Hematopoietic multipotent progenitor cell treated with erythropoietin and hydrocortisone succinate and interleukin-3 and kit ligand, for 15 days (in vitro differentiated cells): Measurements from ENCODE around the gene SYNJ1.
A peak's percentile ranks its signal among the peaks of the same experiment; 100 is the strongest.
"Not testable (repeated sequence)": the region's sequence is repeated elsewhere in the genome, so short reads cannot be mapped to it uniquely, and the experiment has no call there.

Experiments used
- DNase-seq: peaks from one replicate; pipeline ENCODE4 v3.0.0-alpha.2; 2015; ENCODE audit warnings: low spot score

SYNJ1 gene

DNA sequence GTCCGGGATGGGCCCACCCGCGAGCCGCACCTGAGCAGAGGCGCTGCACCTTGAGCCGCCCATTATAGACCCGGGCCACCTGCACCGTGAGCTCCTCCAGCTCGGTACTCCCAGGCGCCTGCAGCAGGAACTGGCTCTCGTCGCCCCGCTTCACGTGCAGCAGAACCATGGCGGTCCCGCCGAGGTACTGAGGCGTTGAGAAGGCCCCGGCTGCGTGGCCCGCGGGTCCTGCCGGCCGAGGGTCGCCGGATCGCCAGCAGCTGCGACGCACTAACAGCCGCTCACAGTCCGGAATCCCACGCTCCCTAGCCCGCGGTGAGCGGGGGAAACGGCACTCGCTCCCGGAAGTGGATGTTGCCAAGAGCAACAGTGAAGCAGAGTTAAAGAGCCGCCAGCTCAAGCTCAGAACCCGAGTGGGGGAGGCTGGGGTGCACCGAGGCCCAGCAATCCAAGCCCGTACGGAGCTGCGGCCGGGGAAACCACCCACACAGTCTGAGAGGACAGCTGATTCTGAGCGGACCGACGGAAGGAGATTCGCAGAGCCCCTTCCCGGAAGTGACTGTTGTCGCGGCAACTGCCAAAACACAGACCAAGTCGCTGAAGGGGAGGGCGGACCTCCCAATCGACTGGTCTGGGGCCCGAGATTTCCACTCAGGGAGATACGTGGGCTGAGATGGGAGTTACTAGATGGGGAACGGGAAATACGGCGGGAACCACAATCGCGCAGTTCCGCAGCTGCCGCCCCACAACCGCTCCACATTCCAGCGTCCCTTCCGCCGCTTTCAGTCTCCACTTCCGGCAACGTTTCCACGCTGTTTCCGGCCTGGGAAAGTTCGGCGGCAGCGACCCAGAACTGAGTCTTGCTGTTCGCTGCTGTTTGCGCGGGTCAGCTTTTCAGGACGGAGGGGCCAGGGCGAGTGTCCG lies 115.5 kb downstream of the SYNJ1 start, which contains the start of gene CFAP298:
TSS of gene CFAP298 (minus strand) at position 303 of the 924 bp plus-strand sequence. CDS start at position 169, 134 bp downstream.
- DNase-seq: peak; percentile 83

- DNase-seq: peak; percentile 27
Observed at GRCh38 chr21:32611471-32611997, 116.3 kb downstream of the SYNJ1 start.

- DNase-seq: not testable (repeated sequence)
Observed at GRCh38 chr21:32610940-32611339, 116.9 kb downstream of the SYNJ1 start.

- DNase-seq: no peak
Observed at GRCh38 chr21:32608851-32609250, 119.0 kb downstream of the SYNJ1 start.

DNA sequence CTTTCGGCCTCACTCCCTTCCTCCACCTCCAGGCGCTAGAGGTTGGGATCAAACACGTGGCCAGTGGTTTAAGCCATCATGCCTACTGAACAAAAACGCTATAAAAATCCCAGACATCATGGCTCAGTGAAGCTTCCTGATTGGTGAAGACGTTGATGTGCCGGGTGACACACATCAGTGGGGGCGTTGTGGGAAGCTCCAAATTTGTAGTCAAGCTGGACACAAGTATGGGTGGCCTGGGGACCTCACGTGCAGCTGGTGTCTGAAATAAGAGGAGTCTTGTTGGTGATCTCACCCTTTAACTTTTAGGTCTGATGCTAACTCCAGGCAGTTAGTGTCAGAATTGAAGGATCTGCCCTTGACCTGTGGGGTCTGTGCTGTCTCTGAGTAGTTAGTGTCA lies 122.3 kb downstream of the SYNJ1 start:
- DNase-seq: no peak

DNA sequence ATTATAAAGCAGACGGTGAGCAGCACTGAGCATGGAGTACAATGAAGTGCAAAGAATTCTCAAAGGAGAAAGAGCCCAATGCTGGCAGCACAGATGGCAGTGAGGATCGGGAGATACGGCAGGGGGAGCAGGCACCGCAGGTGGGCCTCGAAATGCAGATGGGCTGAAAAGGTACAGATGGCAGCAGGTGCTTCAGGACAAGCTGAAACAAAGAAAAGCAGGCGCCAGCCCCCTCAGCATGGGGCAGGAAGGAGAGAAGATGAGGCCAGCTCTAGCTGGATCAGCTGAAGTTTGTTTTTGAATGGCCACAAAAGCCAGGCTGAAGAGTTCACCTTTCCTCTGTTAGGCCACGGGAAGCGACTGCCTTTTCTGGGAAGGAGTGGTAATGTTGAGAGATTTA lies 123.3 kb downstream of the SYNJ1 start:
- no peak for DNase-seq

GRCh38 chr21:32603131-32603530 lies 124.7 kb downstream of the SYNJ1 start:
- DNase-seq: no peak

GRCh38 chr21:32602099-32602498 lies 125.7 kb downstream of the SYNJ1 start:
- DNase-seq: no peak

DNA sequence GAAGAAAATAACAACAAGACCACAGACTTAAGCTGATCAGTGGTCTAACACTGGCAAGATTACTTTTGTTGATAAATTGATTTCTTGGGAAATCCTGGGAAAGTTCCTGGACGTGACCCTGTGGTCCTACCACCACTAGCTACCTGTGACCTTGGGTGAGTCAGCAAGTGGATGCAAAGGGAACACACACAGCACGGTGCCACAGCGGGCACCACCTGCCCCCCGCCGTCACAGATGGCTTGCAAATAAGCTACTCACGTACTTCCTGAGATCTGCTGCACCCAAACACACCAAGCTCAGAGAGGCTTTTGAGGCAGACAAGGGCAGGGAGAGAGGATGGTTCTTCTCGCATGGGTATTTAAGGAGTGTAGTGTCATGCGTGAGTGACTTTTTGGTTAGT lies 128.3 kb downstream of the SYNJ1 start:
- no peak for DNase-seq

DNA sequence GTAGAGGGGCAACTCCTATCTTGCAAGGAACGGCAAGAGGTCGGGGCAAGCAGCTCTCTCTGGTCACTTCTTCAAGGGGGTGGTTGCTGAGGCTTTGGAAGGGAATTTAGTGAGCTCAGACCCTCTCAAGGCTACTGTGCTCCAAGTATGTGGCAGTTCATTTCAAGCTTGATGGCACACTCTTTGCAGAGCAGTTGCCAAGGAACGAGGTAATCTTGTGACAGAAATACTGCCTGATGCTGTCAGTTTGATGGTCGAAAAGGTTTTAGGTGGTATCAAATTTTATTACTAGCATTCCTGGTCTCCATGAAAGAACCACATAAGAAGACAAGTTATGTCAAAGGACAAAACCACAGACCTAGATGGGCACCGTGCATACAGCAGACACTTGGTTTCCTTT lies 128.7 kb downstream of the SYNJ1 start:
- DNase-seq: no peak

DNA sequence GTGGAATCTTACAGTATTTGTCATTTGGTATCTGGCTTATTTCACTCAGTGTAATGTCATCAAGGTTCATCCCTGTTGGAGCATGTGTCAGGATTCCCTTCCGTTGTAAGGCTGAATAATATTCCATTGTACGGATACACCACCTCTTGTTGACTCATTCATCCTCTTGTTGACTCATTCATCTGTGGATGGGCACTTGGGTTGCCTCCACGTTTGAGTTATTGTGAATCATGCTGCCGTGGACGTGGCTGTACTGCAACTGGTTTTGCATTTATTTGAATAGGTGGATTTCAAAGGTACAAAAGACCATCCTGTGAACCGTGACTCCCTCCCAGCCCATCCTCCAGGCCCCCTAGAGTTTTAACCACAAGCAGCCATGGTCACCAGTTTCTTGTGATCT lies 130.6 kb downstream of the SYNJ1 start:
- no peak for DNase-seq

DNA sequence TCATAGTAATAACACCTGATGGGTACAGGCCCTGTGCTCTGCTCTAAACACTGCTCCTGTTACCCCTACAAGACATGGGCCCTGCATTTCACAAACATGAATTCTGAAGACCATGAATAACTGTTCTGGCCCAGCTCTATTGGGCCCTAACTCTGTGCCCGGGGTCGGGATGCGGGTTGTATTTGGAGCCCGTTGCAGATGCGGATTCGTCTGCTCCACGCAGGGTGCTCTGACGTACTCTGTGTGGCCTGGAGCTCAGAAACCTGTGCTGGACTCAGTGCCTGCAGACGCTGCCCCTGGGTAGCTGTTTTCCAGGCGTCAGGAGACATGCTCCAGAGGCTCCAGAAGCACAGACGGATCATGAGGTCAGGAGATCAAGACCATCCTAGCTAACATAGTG lies 132.4 kb downstream of the SYNJ1 start:
- no peak for DNase-seq

DNA sequence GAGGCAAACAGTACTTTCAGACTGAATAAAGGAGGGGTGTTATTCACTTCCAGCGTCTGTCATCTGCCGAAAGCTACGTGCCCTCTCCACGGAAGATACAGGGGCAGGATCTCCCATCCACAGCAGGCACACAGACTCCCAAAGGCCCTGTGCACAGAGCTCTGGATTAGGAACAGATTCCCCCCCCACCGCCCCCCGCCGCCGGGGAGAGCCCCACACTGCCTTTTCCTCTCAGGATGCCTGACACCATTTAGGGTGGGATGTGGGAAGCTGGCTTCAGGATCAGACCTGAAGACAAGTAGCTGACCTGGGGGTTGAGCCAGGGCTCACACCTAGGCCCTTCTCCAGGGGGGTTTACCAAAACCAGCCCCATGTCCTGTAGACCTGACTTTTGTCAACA lies 134.1 kb downstream of the SYNJ1 start:
- DNase-seq: no peak

DNA sequence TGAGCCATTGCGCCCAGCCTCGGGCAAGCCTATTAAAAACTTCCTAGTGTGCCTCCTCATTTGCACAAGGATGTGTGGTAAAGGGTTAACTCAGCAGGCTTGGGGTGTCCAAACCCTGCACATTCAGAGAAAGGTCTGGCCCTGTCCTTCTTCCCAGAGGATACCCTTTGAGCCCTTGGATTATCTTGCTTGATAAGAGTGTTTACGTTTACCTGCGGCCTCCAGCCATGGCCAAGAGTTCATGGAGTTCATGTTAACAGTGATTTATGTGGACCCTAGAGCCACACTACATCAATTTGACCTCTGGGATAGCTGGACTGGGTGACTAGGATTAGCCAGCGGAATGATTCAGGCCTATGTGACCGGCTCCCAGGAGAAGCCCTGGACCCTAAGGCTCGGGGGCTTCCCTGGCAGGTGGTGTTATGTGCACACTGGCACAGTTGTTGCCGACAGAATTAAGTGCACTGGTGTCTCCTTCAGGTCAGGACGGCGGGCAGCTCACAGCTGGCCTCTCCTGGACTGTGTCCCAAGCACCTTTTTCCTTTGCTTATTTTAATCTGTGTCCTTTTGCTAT lies 134.8 kb downstream of the SYNJ1 start:
- no peak for DNase-seq

- DNase-seq: no peak
Observed at GRCh38 chr21:32590130-32590529, 137.7 kb downstream of the SYNJ1 start.

GRCh38 chr21:32587651-32588050 lies 140.2 kb downstream of the SYNJ1 start:
- DNase-seq: no peak

DNA sequence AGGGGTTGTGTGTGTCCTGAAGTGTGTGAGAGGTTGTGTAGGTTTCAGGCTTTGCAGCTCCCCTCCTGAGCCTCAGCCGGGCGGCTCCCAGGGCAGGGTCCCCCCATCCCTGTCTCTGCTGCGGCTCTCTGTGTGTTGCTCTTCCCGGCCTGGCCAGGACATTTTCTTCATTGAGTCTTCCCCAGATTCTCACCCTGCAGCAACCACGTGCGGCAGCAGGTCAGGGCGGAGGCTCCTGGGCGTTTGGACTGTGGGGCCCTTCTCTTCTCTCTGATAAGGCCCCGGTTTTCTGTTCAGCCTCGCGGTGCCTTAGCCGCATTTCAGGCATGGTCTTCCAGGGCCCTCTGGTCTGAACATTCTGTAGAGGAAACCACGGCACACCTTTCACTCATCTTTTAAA lies 140.7 kb downstream of the SYNJ1 start:
- no peak for DNase-seq

DNA sequence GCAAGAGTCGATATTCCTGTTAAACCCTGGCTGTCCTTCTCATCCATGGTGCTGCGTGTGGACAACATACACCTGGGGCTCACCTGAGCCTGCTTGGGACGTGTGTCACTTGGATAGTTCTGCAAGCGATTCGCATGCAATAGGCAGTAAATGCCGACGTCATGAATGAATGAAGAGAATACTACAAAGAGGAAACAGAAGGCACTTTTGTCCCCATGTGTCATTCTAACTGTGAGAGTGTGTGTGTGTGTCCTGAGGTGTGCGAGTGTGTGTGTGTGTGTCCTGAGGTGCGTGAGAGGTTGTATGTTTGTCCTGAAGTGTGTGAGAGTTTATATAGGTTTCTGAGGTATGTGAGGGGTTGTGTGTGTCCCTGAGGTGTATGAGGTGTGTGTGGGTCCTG lies 141.8 kb downstream of the SYNJ1 start:
- DNase-seq: no peak

- DNase-seq: no peak
Observed at GRCh38 chr21:32585042-32585710, 142.6 kb downstream of the SYNJ1 start, which contains the start of gene TCP10L. Gene TCP10L (minus strand): TSS chr21:32585523. CDS start chr21:32584304, 1,219 bp downstream.

GRCh38 chr21:32584472-32584871 lies 143.3 kb downstream of the SYNJ1 start:
- DNase-seq: no peak

- no peak for DNase-seq
Observed at GRCh38 chr21:32581732-32582131, 146.1 kb downstream of the SYNJ1 start.

- DNase-seq: no peak
Observed at GRCh38 chr21:32580949-32581348, 146.9 kb downstream of the SYNJ1 start.
